ENCODE measurements around the gene RALGPS1. TPM values are rescaled to one million over a fixed set of nuclear protein-coding genes. Genes with fewer than 3 reads are reported as not detected.
A peak's percentile ranks its signal among the peaks of the same experiment; 100 is the strongest.

RALGPS1 gene
- total and polyA plus RNA-seq, 4 experiments from 2014 or later, result 0.84 to 10.3 (median 5.8) TPM

GRCh38 chr9:127179633-127180441, 265.3 kb downstream of the RALGPS1 start:
- no peak overlapping the region for H3K4me3 ChIP-seq (ENCODE audit: low read length in 2 of 2)
- Mint-ChIP-seq H3K4me3 (no peak overlapping the region), H3K27ac (peak overlapping the region in 1 of 7 donors; percentile 62), H3K4me1 (no peaks in the 10 kb centered on the region), H3K36me3 (peaks cover 0 to 11% of the 10 kb centered on the region in 2 donors), H3K27me3 (no peaks in the 10 kb centered on the region), H3K9me3 (no peaks in the 10 kb centered on the region)
- ChIA-PET CTCF (ENCODE audit: partially characterized antibody) (no interaction called here), POLR2A (ENCODE audit: partially characterized antibody) (no interaction called here)
- no peaks in the 10 kb centered on the region for H3K36me3 ChIP-seq (ENCODE audit: insufficient read depth, low read length)
- H3K4me1 ChIP-seq (ENCODE audit: insufficient read depth, low read length), result no peaks in the 10 kb centered on the region
- DNase-seq, result no peak
- H3K27me3 ChIP-seq (ENCODE audit: insufficient read depth, low read length), result no peaks in the 10 kb centered on the region
- intact Hi-C loops (cut with micrococcal nuclease), result no loop called here
- H3K9me3 ChIP-seq (ENCODE audit: control insufficient read depth in 1 of 2, low read length in 2 of 2), result no peaks in the 10 kb centered on the region
- no peak overlapping the region for H3K27ac ChIP-seq (ENCODE audit: low read depth, low read length)

GRCh38 chr9:127180457-127181314, 266.1 kb downstream of the RALGPS1 start:
- no peak overlapping the region for H3K27ac ChIP-seq (ENCODE audit: low read depth, low read length)
- Mint-ChIP-seq H3K4me3 (no peak overlapping the region), H3K9me3 (no peaks in the 10 kb centered on the region), H3K36me3 (peaks cover 0 to 14% of the 10 kb centered on the region in 2 donors), H3K4me1 (no peaks in the 10 kb centered on the region), H3K27me3 (no peaks in the 10 kb centered on the region), H3K27ac (peak overlapping the region in 2 of 7 donors; percentile 13 to 62)
- no peaks in the 10 kb centered on the region for H3K4me1 ChIP-seq (ENCODE audit: insufficient read depth, low read length)
- intact Hi-C loops (cut with micrococcal nuclease), result no loop called here
- no peaks in the 10 kb centered on the region for H3K27me3 ChIP-seq (ENCODE audit: insufficient read depth, low read length)
- ChIA-PET CTCF (ENCODE audit: partially characterized antibody) (no interaction called here), POLR2A (ENCODE audit: partially characterized antibody) (no interaction called here)
- no peak for DNase-seq
- no peak overlapping the region for H3K4me3 ChIP-seq (ENCODE audit: low read length in 2 of 2)
- no peaks in the 10 kb centered on the region for H3K36me3 ChIP-seq (ENCODE audit: insufficient read depth, low read length)
- H3K9me3 ChIP-seq (ENCODE audit: control insufficient read depth in 1 of 2, low read length in 2 of 2), result no peaks in the 10 kb centered on the region

GRCh38 chr9:127181315-127181580, 266.7 kb downstream of the RALGPS1 start:
- Histone ChIP-seq H3K27me3 (ENCODE audit: insufficient read depth, low read length) (no peaks in the 10 kb centered on the region), H3K36me3 (ENCODE audit: insufficient read depth, low read length) (no peaks in the 10 kb centered on the region), H3K4me1 (ENCODE audit: insufficient read depth, low read length) (no peaks in the 10 kb centered on the region), H3K27ac (ENCODE audit: low read depth, low read length) (no peak overlapping the region), H3K4me3 (ENCODE audit: low read length in 2 of 2) (no peak overlapping the region), H3K9me3 (ENCODE audit: control insufficient read depth in 1 of 2, low read length in 2 of 2) (no peaks in the 10 kb centered on the region)
- no peaks in the 10 kb centered on the region for H3K4me1 Mint-ChIP-seq
- no peak for DNase-seq
- intact Hi-C loops (cut with micrococcal nuclease), result no loop called here
- H3K27me3 Mint-ChIP-seq, result no peaks in the 10 kb centered on the region
- no peaks in the 10 kb centered on the region for H3K9me3 Mint-ChIP-seq
- ChIA-PET CTCF (ENCODE audit: partially characterized antibody) (no interaction called here), POLR2A (ENCODE audit: partially characterized antibody) (no interaction called here)
- no peak overlapping the region for H3K4me3 Mint-ChIP-seq
- H3K27ac Mint-ChIP-seq, result no peak overlapping the region
- peaks cover 0 to 14% of the 10 kb centered on the region in 2 donors for H3K36me3 Mint-ChIP-seq

GRCh38 chr9:127181595-127182190, 267.1 kb downstream of the RALGPS1 start:
- Mint-ChIP-seq H3K9me3 (no peaks in the 10 kb centered on the region), H3K27me3 (no peaks in the 10 kb centered on the region), H3K4me1 (no peaks in the 10 kb centered on the region), H3K36me3 (peaks cover 0 to 14% of the 10 kb centered on the region in 2 donors), H3K4me3 (no peak overlapping the region), H3K27ac (peak overlapping the region in 2 of 7 donors; percentile 8 to 50)
- Histone ChIP-seq H3K27ac (ENCODE audit: low read depth, low read length) (no peak overlapping the region), H3K4me1 (ENCODE audit: insufficient read depth, low read length) (no peaks in the 10 kb centered on the region), H3K4me3 (ENCODE audit: low read length in 2 of 2) (no peak overlapping the region), H3K9me3 (ENCODE audit: control insufficient read depth in 1 of 2, low read length in 2 of 2) (no peaks in the 10 kb centered on the region), H3K27me3 (ENCODE audit: insufficient read depth, low read length) (no peaks in the 10 kb centered on the region), H3K36me3 (ENCODE audit: insufficient read depth, low read length) (no peaks in the 10 kb centered on the region)
- POLR2A ChIA-PET (ENCODE audit: partially characterized antibody), result no interaction called here
- CTCF ChIA-PET (ENCODE audit: partially characterized antibody), result no interaction called here
- intact Hi-C loops (cut with micrococcal nuclease), result no loop called here
- DNase-seq, result no peak

- H3K4me3 Mint-ChIP-seq, result no peak overlapping the region
- H3K9me3 Mint-ChIP-seq, result no peaks in the 10 kb centered on the region
- peak overlapping the region in 1 of 7 donors; percentile 51 for H3K27ac Mint-ChIP-seq
- POLR2A ChIA-PET (ENCODE audit: partially characterized antibody), result no interaction called here
- peaks cover 2 to 12% of the 10 kb centered on the region in 2 donors for H3K36me3 Mint-ChIP-seq
- CTCF ChIA-PET (ENCODE audit: partially characterized antibody), result interaction anchor here (1.0 kb wide), 1 partner anchor 16 kb away, joined by 3 read pairs; no protein-coding TSS in a partner anchor
- H3K4me1 Mint-ChIP-seq, result no peaks in the 10 kb centered on the region
- Histone ChIP-seq H3K4me3 (ENCODE audit: low read length in 2 of 2) (no peak overlapping the region), H3K9me3 (ENCODE audit: control insufficient read depth in 1 of 2, low read length in 2 of 2) (no peaks in the 10 kb centered on the region), H3K27me3 (ENCODE audit: insufficient read depth, low read length) (no peaks in the 10 kb centered on the region), H3K36me3 (ENCODE audit: insufficient read depth, low read length) (no peaks in the 10 kb centered on the region), H3K27ac (ENCODE audit: low read depth, low read length) (no peak overlapping the region), H3K4me1 (ENCODE audit: insufficient read depth, low read length) (no peaks in the 10 kb centered on the region)
- no peaks in the 10 kb centered on the region for H3K27me3 Mint-ChIP-seq
- intact Hi-C loops (cut with micrococcal nuclease), result no loop called here
- DNase-seq, result no peak
Observed at GRCh38 chr9:127182901-127183746, 268.5 kb downstream of the RALGPS1 start.

- POLR2A ChIA-PET (ENCODE audit: partially characterized antibody), result no interaction called here
- no peak for DNase-seq
- Histone ChIP-seq H3K36me3 (ENCODE audit: insufficient read depth, low read length) (no peaks in the 10 kb centered on the region), H3K27me3 (ENCODE audit: insufficient read depth, low read length) (no peaks in the 10 kb centered on the region), H3K4me1 (ENCODE audit: insufficient read depth, low read length) (no peaks in the 10 kb centered on the region), H3K9me3 (ENCODE audit: control insufficient read depth in 1 of 2, low read length in 2 of 2) (no peaks in the 10 kb centered on the region), H3K27ac (ENCODE audit: low read depth, low read length) (no peak overlapping the region), H3K4me3 (ENCODE audit: low read length in 2 of 2) (no peak overlapping the region)
- H3K4me1 Mint-ChIP-seq, result peaks cover 0 to 2% (median under 1%) of the 10 kb centered on the region in 4 donors
- no peaks in the 10 kb centered on the region for H3K27me3 Mint-ChIP-seq
- intact Hi-C loops (cut with micrococcal nuclease), result no loop called here
- CTCF ChIA-PET (ENCODE audit: partially characterized antibody), result interaction anchor here (1.0 kb wide), 1 partner anchor 15 kb away, joined by 3 read pairs; no protein-coding TSS in a partner anchor
- H3K9me3 Mint-ChIP-seq, result no peaks in the 10 kb centered on the region
- no peak overlapping the region for H3K4me3 Mint-ChIP-seq
- H3K27ac Mint-ChIP-seq, result peak overlapping the region in 2 of 7 donors; percentile 34 to 36
- peaks cover 2 to 10% of the 10 kb centered on the region in 2 donors for H3K36me3 Mint-ChIP-seq
Observed at GRCh38 chr9:127183814-127184582, 269.4 kb downstream of the RALGPS1 start.
